ENCODE data around the gene GAS2L1. TPM values are rescaled to one million over a fixed set of nuclear protein-coding genes. Genes with fewer than 3 reads are reported as not detected.

The GAS2L1 gene
- total and polyA plus RNA-seq, 2 experiments from 2014 or later: 5.2 to 9.5 TPM

DNA sequence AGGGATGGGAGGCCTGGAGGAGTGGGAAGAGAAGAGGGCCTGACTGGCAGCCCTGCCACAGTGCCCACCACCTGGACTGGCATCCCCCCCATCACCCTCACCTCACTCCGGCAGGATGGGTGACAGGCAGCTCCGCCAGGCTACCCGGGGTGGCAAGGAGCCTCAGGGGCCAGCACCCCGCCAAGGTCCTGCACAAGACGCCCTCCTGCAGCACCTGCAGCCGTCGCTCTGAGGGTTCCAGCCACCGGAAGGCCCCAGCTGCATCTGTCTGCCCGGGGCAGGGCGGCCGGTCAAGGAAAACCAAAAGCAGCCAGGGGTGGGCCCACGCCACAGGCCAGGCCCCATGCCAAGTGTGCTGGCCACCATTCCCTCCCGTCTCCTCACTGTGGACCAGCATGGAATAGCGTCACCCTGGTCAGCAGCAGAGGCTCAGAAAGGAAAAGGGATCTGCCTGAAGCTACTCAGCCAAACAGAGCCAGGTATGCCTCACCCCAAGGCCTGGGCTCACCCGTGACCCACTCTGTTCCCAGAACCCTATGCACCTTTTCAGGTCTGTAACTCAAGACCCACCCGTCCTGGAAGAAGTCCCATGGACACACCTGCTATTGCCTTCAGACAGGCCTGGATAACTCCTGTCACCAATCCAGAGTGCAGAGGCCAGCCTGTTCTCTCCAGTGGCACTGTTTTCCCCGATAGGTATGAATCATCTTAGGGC lies 45.7 kb upstream of the GAS2L1 start (continued):
- TF ChIP-seq, protein P1, sequence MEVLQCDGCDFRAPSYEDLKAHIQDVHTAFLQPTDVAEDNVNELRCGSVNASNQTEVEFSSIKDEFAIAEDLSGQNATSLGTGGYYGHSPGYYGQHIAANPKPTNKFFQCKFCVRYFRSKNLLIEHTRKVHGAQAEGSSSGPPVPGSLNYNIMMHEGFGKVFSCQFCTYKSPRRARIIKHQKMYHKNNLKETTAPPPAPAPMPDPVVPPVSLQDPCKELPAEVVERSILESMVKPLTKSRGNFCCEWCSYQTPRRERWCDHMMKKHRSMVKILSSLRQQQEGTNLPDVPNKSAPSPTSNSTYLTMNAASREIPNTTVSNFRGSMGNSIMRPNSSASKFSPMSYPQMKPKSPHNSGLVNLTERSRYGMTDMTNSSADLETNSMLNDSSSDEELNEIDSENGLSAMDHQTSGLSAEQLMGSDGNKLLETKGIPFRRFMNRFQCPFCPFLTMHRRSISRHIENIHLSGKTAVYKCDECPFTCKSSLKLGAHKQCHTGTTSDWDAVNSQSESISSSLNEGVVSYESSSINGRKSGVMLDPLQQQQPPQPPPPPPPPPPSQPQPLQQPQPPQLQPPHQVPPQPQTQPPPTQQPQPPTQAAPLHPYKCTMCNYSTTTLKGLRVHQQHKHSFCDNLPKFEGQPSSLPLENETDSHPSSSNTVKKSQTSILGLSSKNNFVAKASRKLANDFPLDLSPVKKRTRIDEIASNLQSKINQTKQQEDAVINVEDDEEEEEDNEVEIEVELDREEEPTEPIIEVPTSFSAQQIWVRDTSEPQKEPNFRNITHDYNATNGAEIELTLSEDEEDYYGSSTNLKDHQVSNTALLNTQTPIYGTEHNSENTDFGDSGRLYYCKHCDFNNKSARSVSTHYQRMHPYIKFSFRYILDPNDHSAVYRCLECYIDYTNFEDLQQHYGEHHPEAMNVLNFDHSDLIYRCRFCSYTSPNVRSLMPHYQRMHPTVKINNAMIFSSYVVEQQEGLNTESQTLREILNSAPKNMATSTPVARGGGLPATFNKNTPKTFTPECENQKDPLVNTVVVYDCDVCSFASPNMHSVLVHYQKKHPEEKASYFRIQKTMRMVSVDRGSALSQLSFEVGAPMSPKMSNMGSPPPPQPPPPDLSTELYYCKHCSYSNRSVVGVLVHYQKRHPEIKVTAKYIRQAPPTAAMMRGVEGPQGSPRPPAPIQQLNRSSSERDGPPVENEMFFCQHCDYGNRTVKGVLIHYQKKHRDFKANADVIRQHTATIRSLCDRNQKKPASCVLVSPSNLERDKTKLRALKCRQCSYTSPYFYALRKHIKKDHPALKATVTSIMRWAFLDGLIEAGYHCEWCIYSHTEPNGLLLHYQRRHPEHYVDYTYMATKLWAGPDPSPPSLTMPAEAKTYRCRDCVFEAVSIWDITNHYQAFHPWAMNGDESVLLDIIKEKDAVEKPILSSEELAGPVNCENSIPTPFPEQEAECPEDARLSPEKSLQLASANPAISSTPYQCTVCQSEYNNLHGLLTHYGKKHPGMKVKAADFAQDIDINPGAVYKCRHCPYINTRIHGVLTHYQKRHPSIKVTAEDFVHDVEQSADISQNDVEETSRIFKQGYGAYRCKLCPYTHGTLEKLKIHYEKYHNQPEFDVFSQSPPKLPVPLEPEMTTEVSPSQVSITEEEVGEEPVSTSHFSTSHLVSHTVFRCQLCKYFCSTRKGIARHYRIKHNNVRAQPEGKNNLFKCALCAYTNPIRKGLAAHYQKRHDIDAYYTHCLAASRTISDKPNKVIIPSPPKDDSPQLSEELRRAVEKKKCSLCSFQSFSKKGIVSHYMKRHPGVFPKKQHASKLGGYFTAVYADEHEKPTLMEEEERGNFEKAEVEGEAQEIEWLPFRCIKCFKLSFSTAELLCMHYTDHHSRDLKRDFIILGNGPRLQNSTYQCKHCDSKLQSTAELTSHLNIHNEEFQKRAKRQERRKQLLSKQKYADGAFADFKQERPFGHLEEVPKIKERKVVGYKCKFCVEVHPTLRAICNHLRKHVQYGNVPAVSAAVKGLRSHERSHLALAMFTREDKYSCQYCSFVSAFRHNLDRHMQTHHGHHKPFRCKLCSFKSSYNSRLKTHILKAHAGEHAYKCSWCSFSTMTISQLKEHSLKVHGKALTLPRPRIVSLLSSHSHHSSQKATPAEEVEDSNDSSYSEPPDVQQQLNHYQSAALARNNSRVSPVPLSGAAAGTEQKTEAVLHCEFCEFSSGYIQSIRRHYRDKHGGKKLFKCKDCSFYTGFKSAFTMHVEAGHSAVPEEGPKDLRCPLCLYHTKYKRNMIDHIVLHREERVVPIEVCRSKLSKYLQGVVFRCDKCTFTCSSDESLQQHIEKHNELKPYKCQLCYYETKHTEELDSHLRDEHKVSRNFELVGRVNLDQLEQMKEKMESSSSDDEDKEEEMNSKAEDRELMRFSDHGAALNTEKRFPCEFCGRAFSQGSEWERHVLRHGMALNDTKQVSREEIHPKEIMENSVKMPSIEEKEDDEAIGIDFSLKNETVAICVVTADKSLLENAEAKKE (CRISPR knock-in tag; IDR thresholded peaks at IDR 0.05): no peak
- TF ChIP-seq ZNF331 (CRISPR knock-in tag; IDR thresholded peaks at IDR 0.05; ENCODE audit: low read depth) (no peak), JUNB (IDR thresholded peaks at IDR 0.05; ENCODE audit: unreplicated experiment) (no peak)

GRCh38 chr22:29263791-29264276 lies 42.6 kb upstream of the GAS2L1 start:
- H3K9me3 Mint-ChIP-seq: no peaks in the 10 kb centered on the region
- no peak overlapping the region for H3K27ac Mint-ChIP-seq
- Histone ChIP-seq H3K27me3 (ENCODE audit: insufficient read depth) (no peaks in the 10 kb centered on the region), H3K27ac (ENCODE audit: low read depth) (no peak overlapping the region), H3K9me2 (ENCODE audit: insufficient read depth) (no peaks in the 10 kb centered on the region), H3F3A (replicated peaks; ENCODE audit: low read depth) (0 out of 2 replicates have a peak, but pooled peaks cover 2% of the 10 kb centered on the region), H3K4me3 (no peak overlapping the region), H3K4me1 (ENCODE audit: insufficient read depth) (peaks cover 10% of the 10 kb centered on the region), H3K79me2 (replicated peaks; ENCODE audit: insufficient read depth) (peaks cover 28% of the 10 kb centered on the region), H4K20me1 (replicated peaks; ENCODE audit: insufficient read depth) (no peaks in the 10 kb centered on the region; the same call in 1 of the 2 replicates), H3K4me2 (no peak overlapping the region), H2AFZ (no peak overlapping the region), H3K36me3 (ENCODE audit: insufficient read depth) (peaks cover 11% of the 10 kb centered on the region; the same call in 1 of the 2 replicates)
- no peak overlapping the region for H3K4me3 Mint-ChIP-seq
- H3K36me3 Mint-ChIP-seq (ENCODE audit: low read depth): peaks cover 44% of the 10 kb centered on the region
- H3K27me3 Mint-ChIP-seq (ENCODE audit: insufficient read depth, low read depth, poor library complexity): peaks cover 15% of the 10 kb centered on the region
- peaks cover 9% of the 10 kb centered on the region for H3K4me1 Mint-ChIP-seq
- DNase-seq (ENCODE audit: low spot score): no peak
- ATAC-seq: no peak
- TF ChIP-seq STAT1 (IDR thresholded peaks at IDR 0.05; ENCODE audit: unreplicated experiment) (no peak), ZNF114 (CRISPR knock-in tag; IDR thresholded peaks at IDR 0.05) (no peak), EZH2phosphoT487 (IDR thresholded peaks at IDR 0.05; ENCODE audit: unreplicated experiment) (no peak), POLR2AphosphoS5 (IDR thresholded peaks at IDR 0.05; ENCODE audit: low read depth) (no peak), EZH2 (IDR thresholded peaks at IDR 0.05; ENCODE audit: low read depth, unreplicated experiment) (no peak), CTCF (conservative IDR thresholded peaks at IDR 0.05; ENCODE audit: low read depth in 2 of 2) (no peak), JUNB (IDR thresholded peaks at IDR 0.05; ENCODE audit: unreplicated experiment) (no peak), ZNF331 (CRISPR knock-in tag; IDR thresholded peaks at IDR 0.05; ENCODE audit: low read depth) (no peak)
- TF ChIP-seq, protein P2, sequence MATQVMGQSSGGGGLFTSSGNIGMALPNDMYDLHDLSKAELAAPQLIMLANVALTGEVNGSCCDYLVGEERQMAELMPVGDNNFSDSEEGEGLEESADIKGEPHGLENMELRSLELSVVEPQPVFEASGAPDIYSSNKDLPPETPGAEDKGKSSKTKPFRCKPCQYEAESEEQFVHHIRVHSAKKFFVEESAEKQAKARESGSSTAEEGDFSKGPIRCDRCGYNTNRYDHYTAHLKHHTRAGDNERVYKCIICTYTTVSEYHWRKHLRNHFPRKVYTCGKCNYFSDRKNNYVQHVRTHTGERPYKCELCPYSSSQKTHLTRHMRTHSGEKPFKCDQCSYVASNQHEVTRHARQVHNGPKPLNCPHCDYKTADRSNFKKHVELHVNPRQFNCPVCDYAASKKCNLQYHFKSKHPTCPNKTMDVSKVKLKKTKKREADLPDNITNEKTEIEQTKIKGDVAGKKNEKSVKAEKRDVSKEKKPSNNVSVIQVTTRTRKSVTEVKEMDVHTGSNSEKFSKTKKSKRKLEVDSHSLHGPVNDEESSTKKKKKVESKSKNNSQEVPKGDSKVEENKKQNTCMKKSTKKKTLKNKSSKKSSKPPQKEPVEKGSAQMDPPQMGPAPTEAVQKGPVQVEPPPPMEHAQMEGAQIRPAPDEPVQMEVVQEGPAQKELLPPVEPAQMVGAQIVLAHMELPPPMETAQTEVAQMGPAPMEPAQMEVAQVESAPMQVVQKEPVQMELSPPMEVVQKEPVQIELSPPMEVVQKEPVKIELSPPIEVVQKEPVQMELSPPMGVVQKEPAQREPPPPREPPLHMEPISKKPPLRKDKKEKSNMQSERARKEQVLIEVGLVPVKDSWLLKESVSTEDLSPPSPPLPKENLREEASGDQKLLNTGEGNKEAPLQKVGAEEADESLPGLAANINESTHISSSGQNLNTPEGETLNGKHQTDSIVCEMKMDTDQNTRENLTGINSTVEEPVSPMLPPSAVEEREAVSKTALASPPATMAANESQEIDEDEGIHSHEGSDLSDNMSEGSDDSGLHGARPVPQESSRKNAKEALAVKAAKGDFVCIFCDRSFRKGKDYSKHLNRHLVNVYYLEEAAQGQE (IDR thresholded peaks at IDR 0.05; ENCODE audit: unreplicated experiment): no peak
- TF ChIP-seq, protein P3, sequence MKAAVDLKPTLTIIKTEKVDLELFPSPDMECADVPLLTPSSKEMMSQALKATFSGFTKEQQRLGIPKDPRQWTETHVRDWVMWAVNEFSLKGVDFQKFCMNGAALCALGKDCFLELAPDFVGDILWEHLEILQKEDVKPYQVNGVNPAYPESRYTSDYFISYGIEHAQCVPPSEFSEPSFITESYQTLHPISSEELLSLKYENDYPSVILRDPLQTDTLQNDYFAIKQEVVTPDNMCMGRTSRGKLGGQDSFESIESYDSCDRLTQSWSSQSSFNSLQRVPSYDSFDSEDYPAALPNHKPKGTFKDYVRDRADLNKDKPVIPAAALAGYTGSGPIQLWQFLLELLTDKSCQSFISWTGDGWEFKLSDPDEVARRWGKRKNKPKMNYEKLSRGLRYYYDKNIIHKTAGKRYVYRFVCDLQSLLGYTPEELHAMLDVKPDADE (IDR thresholded peaks at IDR 0.05): no peak

Measured in GM23338 (cell line).